PC-9 (cell line): Measurements from ENCODE around the gene KIF24. TPM values are rescaled to one million over a fixed set of nuclear protein-coding genes. Genes with fewer than 3 reads are reported as not detected.
"Not testable (repeated sequence)": the region's sequence is repeated elsewhere in the genome, so short reads cannot be mapped to it uniquely, and the experiment has no call there.

Source experiments
- BruUV-seq: library from RNA; stranded (reverse); fragments of 400-500 nt; replicated peaks from 2 replicates; lab custom pipeline; 2021; lab: Mats Ljungman, UMichigan
- CTCF ChIA-PET: fragments of 300-600 bp; sonication (Branson Sonifier 250); formaldehyde crosslinking; loops from one replicate; lab custom pipeline; 2022; ENCODE audit warnings: antibody characterized with exemption; lab: Charles Lee
- POLR2A ChIA-PET: fragments of 300-600 bp; sonication (Branson Sonifier 250); formaldehyde crosslinking; loops from one replicate; lab custom pipeline; 2022; ENCODE audit warnings: antibody characterized with exemption; ENCODE audit not compliant: unreplicated experiment; lab: Charles Lee
- DNase-seq, 2 experiments: peaks; one replicate each; pipeline versions ENCODE4 v3.0.0 to v3.0.0-alpha.2; 2015 to 2022; ENCODE audit warnings: mixed read lengths in 1 of 2
- H2AFZ ChIP-seq: fragments of 200-600 bp; sonication (generic); 2 replicates; pipeline ENCODE4 v1.8.1; 2017; ENCODE audit warnings: antibody characterized with exemption
- H3F3A ChIP-seq: fragments of 200-600 bp; sonication (generic); 2 replicates; pipeline ENCODE4 v1.8.1; 2017; ENCODE audit warnings: antibody characterized with exemption, mild to moderate bottlenecking, low read depth; ENCODE audit not compliant: insufficient read depth
- H3K27ac ChIP-seq: fragments of 200-600 bp; sonication (generic); 2 replicates; pipeline ENCODE4 v1.6.1; 2016; ENCODE audit warnings: mixed run types
- H3K27me3 ChIP-seq: fragments of 200-600 bp; sonication (generic); 2 replicates; pipeline ENCODE4 v1.6.1; 2016; ENCODE audit warnings: low read depth, mixed run types; ENCODE audit not compliant: insufficient read depth
- H3K36me3 ChIP-seq: fragments of 200-600 bp; sonication (generic); 2 replicates; pipeline ENCODE4 v1.6.1; 2016; ENCODE audit warnings: low read depth, mixed run types
- H3K4me1 ChIP-seq: fragments of 200-600 bp; sonication (generic); replicated peaks from 2 replicates; pipeline ENCODE4 v1.6.1; 2016; ENCODE audit warnings: mixed run types; ENCODE audit not compliant: insufficient read depth
- H3K4me2 ChIP-seq: fragments of 200-600 bp; sonication (generic); 2 replicates; pipeline ENCODE4 v1.6.1; 2017; ENCODE audit warnings: mixed run types
- H3K4me3 ChIP-seq: fragments of 200-600 bp; sonication (generic); 2 replicates; pipeline ENCODE4 v1.6.1; 2016; ENCODE audit warnings: mixed run types
- H3K79me2 ChIP-seq: fragments of 200-600 bp; sonication (generic); 2 replicates; pipeline ENCODE4 v1.6.1; 2017; ENCODE audit warnings: low read depth, mixed run types
- H3K9me2 ChIP-seq: fragments of 200-600 bp; sonication (generic); 2 replicates; pipeline ENCODE4 v1.8.1; 2017; ENCODE audit warnings: mild to moderate bottlenecking; ENCODE audit not compliant: insufficient read depth
- H3K9me3 ChIP-seq: fragments of 200-600 bp; sonication (generic); 2 replicates; pipeline ENCODE4 v1.8.1; 2016; ENCODE audit warnings: low read depth; ENCODE audit not compliant: insufficient read depth
- H4K20me1 ChIP-seq: fragments of 200-600 bp; sonication (generic); 2 replicates; pipeline ENCODE4 v1.8.1; 2017; ENCODE audit not compliant: insufficient read depth
- EZH2 ChIP-seq: fragments of 200-600 bp; sonication (generic); IDR thresholded peaks from 2 replicates; pipeline ENCODE4 v1.8.0; 2017; ENCODE audit warnings: antibody characterized with exemption, low read depth
- intact Hi-C: fragments of 100-400 bp; cut with micrococcal nuclease; formaldehyde crosslinking; loops from one replicate; pipeline ENCODE4 v1.10.0; 2022; ENCODE audit not compliant: unreplicated experiment
- total RNA-seq: library from RNA; stranded (reverse); gene quantifications from 2 replicates; pipeline ENCODE4 v1.2.3, GENCODE V29; 2021
- TF ChIP-seq, protein P1 (sequence below): fragments of 200-600 bp; sonication (generic); conservative IDR thresholded peaks from 2 replicates; pipeline ENCODE4 v1.6.1; 2017; ENCODE audit warnings: mixed run types, antibody characterized with exemption, mild to moderate bottlenecking, moderate library complexity

The KIF24 gene
- total RNA-seq, 1 experiment from 2014 or later: 6.9 TPM

DNA sequence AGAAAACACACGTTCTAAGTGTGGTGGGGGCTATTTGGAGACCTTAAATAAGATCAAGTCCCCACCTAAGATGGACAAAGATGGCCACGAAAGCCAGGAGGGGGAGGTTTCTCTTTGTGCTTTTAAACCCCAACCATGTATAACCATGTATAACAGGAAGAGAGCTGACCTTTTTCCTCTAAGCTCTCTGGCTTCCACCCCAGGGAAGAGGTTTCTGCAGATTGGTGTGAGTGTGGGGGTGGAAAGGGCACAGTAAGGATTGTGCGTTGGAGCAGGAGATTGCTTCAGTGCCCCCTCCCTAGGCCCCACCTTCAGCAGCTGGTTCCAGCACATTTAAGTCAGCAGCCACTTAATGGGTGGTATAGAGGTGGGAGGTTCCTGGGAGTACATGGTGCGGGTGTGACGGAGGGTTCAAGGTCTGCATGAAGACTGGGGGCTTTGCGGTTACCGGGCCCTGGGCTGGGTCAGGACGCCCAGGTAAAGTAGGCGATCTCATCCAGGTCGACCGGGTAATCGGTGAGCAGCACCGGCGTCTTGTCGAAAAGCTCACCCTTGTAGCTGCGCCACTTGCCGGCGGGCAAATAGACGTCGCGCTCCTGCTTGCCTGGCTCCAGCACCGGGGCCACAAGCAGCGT lies 41.4 kb upstream of the KIF24 start:
- no peak overlapping the region for H3K4me2 ChIP-seq

DNA sequence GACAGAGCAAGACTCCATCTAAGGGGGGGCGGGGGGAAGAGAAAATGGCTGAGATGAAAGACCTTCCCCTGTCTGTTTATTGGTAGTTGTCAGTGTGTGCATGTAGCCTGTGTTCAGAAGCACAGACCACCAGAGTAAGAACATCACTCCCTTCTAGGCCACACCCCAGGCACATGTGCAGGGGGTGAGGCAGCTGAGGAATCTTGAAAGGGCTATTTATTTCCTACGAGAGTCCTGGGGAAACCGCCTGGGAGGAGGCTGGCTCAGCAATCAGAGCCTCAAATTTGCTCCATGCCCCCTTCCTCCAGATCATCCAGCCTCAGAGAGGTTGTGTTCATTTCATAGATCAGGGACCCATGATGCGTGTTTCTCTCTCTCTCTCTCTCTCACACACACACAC lies 40.6 kb upstream of the KIF24 start:
- H3K9me2 ChIP-seq: no peaks in the 10 kb centered on the region
- H3K27ac ChIP-seq: no peak overlapping the region
- intact Hi-C loops: loop anchor here (10.0 kb wide), 1 partner anchor 445 kb away; no protein-coding TSS in a partner anchor
- ChIA-PET POLR2A (no interaction called here), CTCF (no interaction called here)
- no peak for DNase-seq
- H3K27me3 ChIP-seq: no peaks in the 10 kb centered on the region
- no peak overlapping the region for H3K4me2 ChIP-seq
- H3K9me3 ChIP-seq: no peaks in the 10 kb centered on the region
- H3F3A ChIP-seq: no peaks in the 10 kb centered on the region
- no peaks in the 10 kb centered on the region for H4K20me1 ChIP-seq
- H3K36me3 ChIP-seq: no peaks in the 10 kb centered on the region
- no peak for TF ChIP-seq EZH2
- TF ChIP-seq, protein P1, sequence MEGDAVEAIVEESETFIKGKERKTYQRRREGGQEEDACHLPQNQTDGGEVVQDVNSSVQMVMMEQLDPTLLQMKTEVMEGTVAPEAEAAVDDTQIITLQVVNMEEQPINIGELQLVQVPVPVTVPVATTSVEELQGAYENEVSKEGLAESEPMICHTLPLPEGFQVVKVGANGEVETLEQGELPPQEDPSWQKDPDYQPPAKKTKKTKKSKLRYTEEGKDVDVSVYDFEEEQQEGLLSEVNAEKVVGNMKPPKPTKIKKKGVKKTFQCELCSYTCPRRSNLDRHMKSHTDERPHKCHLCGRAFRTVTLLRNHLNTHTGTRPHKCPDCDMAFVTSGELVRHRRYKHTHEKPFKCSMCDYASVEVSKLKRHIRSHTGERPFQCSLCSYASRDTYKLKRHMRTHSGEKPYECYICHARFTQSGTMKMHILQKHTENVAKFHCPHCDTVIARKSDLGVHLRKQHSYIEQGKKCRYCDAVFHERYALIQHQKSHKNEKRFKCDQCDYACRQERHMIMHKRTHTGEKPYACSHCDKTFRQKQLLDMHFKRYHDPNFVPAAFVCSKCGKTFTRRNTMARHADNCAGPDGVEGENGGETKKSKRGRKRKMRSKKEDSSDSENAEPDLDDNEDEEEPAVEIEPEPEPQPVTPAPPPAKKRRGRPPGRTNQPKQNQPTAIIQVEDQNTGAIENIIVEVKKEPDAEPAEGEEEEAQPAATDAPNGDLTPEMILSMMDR: no peak
- no peak overlapping the region for H2AFZ ChIP-seq
- H3K4me1 ChIP-seq: no peaks in the 10 kb centered on the region
- no peak overlapping the region for H3K4me3 ChIP-seq
- no peaks in the 10 kb centered on the region for H3K79me2 ChIP-seq
- no TSS peak for BruUV-seq

More for the DNA sequence above, 41.4 kb upstream of the KIF24 start:
- intact Hi-C loops: loop anchor here (10.0 kb wide), 1 partner anchor 446 kb away; no protein-coding TSS in a partner anchor
- Histone ChIP-seq H3F3A (no peaks in the 10 kb centered on the region), H4K20me1 (no peaks in the 10 kb centered on the region), H3K4me1 (no peaks in the 10 kb centered on the region; the same call in 1 of the 2 replicates), H2AFZ (no peak overlapping the region), H3K79me2 (no peaks in the 10 kb centered on the region), H3K27ac (no peak overlapping the region), H3K27me3 (no peaks in the 10 kb centered on the region), H3K36me3 (no peaks in the 10 kb centered on the region), H3K9me3 (no peaks in the 10 kb centered on the region), H3K4me3 (no peak overlapping the region), H3K9me2 (no peaks in the 10 kb centered on the region)
- POLR2A ChIA-PET: no interaction called here
- no TSS peak for BruUV-seq
- CTCF ChIA-PET: no interaction called here
- no peak for DNase-seq
- TF ChIP-seq EZH2: no peak
- TF ChIP-seq, protein P1: no peak

- H4K20me1 ChIP-seq, CTCF ChIA-PET, H3K9me2 ChIP-seq, H3K4me1 ChIP-seq, POLR2A ChIA-PET, H2AFZ ChIP-seq, H3K36me3 ChIP-seq, H3K4me3 ChIP-seq, H3K9me3 ChIP-seq, BruUV-seq, H3K27me3 ChIP-seq, intact Hi-C loops, H3F3A ChIP-seq, DNase-seq, H3K27ac ChIP-seq, H3K4me2 ChIP-seq, H3K79me2 ChIP-seq: not testable (repeated sequence)
Measured at GRCh38 chr9:34368796-34369195, 39.7 kb upstream of the KIF24 start.

DNA sequence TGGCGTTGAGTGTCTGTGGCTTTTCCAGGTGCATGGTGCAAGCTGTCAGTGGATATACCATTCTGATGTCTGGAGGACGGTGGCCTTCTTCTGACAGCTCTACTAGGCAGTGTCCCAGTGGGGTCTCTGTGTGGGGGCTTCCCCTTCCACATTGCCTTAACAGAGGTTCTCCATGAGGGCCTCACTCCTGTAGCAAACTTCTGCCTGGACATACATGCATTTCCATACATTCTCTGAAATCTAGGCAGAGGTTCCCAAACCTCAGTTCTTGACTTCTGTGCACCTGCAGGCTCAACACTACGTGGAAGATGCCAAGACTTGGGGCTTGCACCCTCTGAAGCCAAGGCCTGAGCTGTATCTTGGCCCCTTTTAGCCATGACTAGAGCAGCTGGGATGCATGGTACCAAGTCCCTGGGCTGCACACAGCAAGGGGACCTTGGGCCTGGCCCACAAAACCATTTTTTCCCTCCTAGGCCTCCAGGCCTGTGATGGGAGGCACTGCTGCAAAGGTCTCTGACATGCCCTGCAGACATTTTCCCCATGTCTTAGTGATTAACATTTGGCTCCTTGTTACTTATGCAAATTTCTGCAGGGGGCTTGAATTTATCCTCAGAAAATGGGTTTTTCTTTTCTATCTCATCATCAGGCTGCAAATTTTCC lies 38.8 kb upstream of the KIF24 start:
- DNase-seq, BruUV-seq, POLR2A ChIA-PET: not testable (repeated sequence)

More for the DNA sequence above, 38.8 kb upstream of the KIF24 start:
- H3K4me3 ChIP-seq, H3K9me2 ChIP-seq, H3K4me2 ChIP-seq, CTCF ChIA-PET, H3K9me3 ChIP-seq, H3K27ac ChIP-seq, H4K20me1 ChIP-seq, H3K27me3 ChIP-seq, intact Hi-C loops, H3K36me3 ChIP-seq, H3K79me2 ChIP-seq, H2AFZ ChIP-seq, H3K4me1 ChIP-seq, H3F3A ChIP-seq: not testable (repeated sequence)
